ENCODE results near the gene OTUD1.

The OTUD1 gene

DNA sequence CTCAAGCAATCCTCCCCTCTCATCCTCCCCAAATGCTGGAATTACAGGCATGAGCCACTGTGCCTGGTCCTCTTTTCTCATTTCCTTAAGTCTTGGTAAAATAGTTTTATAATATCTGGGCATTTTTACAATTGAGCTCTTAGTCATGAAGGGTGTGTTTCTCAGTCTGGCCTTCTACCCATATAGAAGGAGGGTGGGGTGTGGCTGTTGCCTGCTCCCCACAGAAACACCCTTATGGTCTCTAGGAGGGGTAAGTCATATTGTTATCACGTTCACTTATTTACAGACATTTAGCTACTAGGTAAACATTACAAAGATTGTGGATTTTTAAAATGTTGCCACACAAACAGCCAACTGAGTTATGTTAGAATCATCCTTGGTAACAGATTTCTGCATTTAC lies 6.7 kb upstream of the OTUD1 start:
- DNase-seq = no peak

DNA sequence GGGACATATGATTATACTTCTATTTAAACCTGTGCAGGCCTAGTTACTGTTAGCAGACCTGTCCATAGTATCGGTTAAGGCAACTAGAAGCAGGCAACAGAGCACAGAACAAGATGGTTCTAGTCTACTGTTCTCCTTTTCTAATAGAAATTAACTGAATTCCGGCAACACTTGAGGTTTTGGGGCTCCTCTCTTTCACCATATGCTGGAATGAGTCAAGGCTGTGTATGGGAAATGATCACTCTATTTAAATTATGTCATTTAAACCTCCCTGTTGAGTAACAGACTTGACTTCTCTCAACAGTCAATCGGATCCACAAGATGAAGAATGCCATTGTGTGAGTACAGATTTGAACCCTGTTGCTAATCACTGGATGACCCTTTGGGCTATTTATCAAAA lies 6.2 kb upstream of the OTUD1 start:
- DNase-seq = no peak

DNA sequence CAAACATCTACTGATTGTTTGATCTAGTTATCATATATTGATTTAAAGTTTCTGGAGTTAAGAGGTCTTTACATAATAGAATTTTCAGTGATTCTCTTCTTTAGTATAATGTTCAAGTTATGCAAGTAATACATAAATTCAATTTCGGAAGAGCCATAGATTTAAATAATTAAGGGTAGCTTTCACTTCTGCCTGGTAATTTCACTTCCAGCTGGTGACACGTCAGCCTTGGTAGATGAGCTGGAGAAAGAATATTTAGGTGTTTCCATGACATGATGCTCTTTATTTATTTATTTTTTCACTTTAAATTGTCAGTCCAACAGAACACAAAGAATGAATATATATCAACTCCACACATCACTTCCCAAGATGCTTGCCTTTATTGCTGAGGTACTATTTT lies 5.2 kb upstream of the OTUD1 start:
- no peak for DNase-seq

DNA sequence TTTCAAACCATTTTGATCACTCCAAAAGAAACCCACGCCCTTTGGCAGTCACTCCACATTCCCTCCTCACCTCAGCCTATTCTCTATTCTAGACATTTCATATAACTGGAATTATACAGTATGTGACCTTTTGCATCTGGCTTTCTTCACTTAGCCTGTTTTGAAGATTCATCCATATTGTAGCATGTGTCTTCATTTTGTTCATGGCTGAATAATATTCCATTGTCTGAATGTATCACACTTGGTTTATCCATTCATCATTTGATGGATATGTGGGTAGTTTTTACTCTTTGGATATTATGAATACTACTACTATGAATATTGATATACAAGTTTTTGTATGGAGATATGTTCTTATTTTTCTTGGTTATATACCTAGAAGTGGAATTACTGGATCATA lies 3.5 kb upstream of the OTUD1 start:
- DNase-seq = no peak

DNA sequence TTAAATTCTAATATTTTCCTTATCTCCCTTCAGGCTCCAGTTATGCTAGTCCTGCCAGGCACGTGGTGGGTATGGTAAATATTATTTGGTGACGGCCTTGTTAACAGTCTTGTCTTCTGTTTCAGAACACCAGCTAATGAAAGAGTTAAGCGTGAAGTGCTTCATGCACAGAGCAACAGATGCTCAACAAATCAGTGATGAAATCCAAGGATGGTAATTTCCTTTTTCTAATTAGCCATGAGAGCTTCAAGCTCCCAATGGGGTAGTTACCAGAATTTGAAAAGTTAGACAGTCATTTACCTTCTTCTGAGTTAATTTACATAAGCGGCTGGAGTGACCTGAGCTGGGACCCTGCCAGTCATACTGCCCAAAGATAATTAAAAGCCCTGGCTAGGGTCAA lies 1.9 kb upstream of the OTUD1 start:
- no peak for DNase-seq

DNA sequence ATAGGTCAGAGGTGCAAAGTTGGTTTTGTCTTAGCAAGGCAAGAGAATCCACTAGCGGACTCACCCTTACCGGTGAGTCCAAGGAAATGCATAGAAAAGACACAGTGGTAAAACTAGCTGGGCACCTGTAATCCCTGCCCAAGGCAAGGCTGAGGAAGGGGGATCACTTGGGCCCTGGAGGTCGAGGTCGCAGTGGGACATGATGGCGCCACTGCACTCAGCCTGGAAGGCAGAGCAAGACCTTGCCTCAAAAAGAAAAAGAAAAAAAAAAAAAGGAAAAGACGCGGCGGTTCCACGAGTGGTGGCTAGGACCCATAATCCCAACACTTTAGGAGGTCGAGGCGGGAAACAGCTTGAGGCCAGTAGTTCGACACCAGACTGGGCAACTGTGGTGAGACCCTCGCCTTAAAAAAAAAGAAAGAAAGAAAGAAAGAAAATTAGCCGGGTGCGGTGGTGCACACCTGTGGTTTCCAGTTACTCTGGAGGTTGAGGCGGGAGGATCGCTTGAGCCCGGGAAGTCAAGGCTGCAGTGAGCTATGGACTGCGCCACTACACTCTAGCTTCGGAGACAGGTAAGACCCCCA lies 820 bp upstream of the OTUD1 start:
- DNase-seq = no peak

DNA sequence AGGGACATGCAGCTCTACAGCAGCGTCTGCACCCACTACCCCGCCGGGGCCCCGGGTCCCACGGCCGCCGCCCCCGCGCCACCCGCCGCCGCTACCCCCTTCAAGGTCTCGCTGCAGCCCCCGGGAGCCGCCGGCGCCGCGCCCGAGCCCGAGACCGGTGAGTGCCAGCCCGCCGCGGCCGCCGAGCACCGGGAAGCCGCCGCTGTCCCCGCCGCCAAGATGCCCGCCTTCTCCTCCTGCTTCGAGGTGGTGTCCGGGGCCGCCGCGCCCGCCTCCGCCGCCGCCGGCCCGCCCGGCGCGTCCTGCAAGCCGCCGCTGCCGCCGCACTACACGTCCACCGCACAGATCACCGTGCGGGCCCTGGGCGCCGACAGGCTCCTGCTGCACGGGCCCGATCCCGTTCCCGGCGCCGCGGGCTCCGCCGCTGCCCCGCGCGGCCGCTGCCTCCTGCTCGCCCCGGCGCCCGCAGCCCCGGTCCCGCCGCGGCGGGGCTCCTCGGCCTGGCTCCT lies 631 bp downstream of the OTUD1 start:
- DNase-seq = no peak

DNA sequence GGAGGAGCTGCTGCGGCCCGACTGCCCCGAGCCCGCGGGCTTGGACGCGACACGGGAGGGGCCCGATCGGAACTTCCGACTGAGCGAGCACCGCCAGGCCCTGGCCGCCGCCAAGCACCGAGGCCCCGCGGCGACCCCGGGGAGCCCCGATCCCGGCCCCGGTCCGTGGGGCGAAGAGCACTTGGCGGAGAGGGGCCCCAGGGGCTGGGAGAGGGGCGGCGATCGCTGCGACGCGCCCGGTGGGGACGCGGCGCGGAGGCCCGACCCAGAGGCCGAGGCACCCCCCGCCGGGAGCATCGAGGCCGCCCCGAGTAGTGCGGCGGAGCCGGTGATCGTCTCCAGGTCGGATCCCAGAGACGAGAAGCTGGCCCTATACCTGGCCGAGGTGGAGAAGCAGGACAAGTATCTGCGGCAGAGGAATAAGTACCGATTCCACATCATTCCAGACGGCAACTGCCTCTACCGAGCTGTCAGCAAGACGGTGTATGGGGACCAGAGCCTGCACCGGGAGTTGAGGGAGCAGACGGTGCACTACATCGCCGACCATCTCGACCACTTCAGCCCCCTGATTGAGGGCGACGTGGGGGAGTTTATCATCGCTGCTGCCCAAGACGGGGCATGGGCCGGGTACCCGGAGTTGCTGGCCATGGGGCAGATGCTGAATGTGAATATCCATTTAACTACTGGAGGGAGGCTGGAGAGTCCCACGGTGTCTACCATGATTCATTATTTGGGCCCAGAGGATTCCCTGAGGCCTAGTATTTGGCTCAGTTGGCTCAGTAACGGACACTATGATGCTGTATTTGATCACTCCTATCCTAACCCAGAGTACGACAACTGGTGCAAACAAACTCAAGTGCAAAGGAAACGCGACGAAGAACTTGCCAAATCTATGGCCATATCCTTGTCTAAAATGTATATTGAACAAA lies 1.4 kb downstream of the OTUD1 start:
- no peak for DNase-seq

DNA sequence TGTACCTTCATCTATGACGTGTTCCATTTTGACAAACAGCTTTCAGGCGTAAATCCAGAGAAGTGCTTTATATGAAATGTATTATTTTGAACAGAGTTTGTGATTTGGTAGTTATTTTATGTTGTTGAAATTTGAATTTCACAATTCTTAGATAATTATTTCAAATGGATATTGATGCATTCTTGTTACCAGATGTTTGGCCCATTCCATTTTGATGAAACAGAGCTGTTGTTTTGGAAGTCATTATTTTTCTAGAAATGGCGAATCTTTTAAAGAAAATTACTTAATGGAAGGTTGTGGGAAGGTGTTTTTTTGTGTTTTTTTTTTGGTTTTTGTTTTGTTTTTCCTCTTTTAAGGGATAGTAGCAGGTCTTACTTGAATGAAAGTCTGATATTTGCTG lies 2.4 kb downstream of the OTUD1 start:
- no peak for DNase-seq

DNA sequence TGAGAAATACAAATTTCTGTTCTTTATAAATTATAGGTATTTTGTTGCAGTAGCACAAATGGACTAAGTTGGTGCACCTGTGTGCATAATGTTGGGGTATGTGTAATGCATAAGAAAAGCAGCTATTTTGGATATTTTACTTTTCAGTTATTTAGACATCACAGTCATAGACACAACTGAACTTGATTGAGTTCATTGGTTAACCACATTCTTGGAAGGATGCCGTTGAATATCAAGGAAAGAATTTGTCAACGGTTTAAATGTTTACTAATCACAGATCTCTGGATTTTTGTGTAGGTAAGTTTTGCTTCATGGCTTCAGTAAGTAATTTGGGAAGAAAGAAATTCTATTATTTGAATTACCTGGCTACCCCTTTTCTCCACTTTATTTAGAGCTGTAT lies 4.1 kb downstream of the OTUD1 start:
- DNase-seq = no peak

DNA sequence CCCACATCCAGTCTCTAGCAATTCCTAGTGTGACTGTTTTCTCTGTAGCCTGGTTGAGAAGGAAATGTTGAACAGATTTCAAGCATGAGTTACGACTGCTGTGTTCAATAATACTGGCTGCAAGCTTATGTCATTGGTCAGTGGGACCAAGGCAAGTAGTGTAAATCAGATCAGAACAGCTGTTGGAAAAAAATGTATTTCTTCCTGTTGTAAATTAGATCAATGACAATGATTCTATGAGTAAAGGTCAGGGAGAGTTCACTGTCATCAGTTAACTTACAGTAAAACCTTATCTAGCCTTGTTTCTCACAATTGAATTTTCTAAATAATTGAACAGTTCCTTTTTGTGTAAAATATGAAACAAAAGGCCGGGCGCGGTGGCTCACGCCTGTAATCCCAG lies 6.7 kb downstream of the OTUD1 start:
- no peak for DNase-seq

DNA sequence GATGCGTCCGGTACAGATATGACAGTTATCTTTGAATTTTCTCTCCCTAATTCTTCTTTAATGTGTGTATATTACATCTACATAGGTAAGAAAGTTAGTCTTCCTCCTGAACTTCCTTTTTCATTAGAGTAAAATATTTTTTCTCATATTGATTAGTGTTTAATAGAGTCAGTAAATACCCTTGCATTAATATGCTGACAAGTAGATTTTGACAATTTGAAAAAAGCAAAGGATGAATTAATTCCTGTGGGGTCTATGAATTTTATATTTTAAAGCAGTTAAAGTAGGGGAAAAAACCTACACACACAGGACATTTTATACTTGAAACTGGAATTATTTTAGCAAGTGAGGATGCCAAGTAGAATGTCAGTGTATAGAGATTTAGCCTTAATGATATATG lies 9.4 kb downstream of the OTUD1 start:
- DNase-seq = no peak

DNA sequence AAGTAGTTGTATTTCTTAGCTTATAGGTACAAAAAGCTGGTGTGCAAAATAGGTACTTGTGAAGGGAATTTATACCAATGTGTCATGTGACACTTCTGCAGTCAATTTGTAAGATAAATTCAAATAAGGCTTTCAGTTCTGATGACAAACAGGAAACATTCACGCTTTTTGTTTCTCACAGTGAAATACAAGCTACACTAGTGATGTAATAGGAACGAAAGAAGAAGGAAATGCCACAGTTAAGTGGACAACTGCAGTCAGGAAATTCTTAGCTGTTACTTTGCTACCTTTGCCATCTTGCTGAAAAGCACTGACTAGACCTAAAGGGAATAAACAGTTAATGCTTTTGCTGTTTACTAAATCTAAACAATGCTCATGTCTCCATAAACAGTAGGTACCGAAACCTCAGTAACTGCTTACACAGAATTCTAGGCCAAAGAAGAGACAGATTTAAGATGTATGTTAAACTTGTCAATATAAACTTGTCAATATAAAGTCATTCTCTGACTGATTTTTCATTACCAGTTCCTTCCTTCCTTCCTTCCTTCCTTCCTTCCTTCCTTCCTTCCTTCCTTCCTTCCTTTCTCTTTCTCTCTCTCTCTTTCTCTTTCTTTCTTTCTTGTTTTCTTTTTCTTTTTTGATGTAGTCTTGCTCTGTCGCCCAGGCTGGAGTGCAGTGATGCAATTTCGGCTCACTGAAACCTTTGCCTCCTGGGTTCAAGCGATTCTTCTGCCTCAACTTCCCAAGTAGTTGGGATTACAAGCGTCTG lies 10.1 kb downstream of the OTUD1 start:
- no peak for DNase-seq

DNA sequence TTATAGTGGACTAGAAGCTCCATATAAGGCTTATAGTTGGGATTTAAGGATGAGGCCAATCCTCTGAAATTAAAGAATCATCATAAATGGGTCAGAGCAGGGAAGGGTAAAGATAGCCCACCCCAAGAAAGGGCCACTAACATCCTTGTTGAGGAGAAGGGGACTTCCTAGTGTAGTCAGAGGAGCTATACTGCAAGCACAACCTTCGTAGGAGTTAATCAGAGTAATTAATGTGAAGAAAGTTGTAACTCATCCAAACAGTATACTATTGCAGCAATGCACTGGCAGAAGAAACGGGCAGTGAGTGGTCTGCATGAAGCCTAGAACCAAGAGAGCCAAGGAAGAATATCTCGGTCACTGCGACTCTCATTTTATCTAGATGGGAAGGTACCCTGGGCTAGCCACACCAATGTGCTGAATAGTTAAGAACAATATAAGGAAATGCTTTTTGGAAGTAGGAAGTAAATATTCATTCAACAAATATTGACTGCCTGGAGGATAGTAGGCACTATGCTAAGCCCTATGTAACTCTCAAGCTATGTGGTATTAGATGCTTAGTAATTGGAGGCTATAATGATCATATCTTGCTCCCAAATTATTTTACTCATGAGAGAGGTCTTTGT lies 13.3 kb downstream of the OTUD1 start:
- no peak for DNase-seq

DNA sequence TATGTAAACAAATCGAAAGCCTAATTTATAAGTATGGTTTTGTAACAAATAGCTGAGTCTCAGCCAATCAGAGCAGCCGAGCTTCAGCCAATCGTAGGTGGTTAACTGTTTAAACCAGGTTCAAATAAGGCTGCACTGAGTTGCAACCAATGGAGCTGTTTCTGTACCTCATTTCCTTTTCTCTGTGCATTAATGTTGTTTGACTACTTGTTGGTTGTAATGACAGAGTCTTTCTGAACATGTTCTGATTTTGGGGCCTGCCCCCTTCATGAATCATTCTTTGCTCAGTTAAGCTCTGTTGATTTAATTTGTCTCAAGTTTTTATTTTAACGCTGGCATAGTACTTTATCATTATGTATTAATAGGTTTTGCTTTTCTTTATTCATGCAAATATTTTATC lies 14.6 kb downstream of the OTUD1 start:
- no peak for DNase-seq

DNA sequence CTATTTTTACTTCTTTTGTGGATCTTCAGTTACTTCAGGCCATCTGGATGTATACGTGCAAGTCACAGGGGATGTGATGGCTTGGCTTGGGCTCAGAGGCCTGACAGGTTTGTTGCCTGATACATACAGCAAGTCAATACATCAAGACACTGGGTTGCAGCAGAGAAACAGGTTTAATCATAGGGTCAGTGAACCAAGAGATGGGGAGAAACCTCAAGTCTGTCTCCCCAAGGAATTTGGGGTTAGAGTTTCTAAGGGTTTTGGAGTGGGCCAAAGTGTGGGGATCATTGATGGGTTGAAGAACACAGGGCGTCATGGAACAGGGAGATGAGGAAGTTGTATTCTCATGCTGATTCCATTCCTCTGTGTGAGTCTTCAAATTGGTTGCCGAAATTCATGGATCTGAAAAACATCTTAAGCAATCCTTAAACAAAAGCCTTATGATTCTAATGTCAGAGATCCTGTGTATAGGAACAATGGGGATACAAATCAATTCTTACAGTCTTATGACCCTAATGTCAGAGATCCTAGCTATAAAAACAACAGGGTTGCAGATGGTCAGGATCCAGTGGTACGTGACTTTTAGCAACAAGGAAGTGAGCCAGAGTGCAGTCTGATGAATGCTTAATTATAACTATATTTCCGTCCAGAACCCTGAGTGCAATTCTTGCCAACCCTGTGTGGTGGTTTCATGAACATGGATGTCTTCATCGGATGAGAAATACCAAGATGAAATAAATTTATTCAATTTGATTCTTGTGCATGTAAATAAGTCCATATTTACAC lies 18.9 kb downstream of the OTUD1 start:
- DNase-seq = no peak

DNA sequence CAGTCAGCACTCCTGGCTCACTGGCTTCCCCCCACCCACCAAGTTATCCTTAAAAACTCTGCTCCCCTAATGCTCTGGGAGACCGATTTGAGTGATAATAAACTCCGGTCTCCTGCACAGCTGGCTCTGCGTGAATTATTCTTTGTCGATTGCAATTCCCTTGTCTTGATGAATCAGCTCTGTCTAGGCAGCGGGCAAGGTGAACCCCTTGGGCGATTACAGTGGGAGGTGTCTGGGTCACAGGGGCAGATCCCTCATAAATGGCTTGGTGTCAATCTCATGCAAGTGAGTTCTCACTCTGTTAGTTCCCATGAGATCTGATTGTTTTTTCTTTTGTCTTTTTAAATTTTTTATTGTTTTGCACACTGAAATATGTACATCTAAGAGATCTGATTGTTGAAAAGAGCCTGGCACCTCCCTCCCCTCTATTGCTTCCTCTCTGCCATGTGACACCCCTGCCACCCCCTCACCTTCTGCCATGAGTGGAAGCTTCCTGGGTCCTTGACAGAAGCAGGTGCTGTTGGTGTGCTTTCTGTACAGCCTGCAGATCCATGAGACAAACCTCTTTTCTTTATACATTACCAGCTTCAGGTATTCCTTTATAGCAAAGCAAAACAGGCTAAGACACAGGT lies 20.5 kb downstream of the OTUD1 start:
- DNase-seq = no peak

DNA sequence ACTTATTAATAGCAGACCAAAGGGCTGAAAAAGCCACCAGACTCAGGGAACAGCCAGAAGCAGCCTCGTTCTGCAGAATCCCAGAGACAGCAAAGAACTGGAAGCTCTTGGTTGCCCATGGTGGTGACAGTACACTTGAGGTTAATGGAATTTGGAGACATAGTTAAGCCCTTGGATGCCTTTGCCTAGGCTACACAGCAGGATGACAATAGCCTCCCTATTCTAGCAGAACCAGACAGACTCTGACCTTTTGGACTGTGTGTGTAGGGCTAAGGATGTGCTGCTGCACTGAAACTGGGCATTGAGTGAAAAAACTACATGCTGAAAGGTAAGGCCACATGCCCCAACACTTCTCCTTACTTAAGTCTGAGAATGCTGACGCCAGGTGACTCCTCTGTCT lies 22.7 kb downstream of the OTUD1 start:
- no peak for DNase-seq

DNA sequence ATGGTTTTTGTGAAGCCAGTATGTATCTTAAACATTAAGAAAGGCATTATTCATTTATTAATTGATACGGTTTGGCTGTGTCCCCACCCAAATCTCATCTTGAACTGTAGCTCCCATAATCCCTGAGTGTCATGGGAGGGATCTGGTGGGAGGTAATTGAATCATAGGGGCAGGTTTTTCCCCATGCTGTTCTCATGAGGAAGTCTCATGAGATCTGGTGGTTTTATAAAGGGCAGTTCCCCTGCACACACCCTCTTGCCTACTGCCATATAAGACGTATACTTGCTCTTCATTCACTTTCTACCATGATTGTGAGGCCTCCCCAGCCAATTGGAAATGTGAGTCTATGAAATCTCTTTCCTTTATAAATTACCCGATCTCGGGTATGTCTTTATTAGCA lies 28.1 kb downstream of the OTUD1 start:
- DNase-seq = no peak

DNA sequence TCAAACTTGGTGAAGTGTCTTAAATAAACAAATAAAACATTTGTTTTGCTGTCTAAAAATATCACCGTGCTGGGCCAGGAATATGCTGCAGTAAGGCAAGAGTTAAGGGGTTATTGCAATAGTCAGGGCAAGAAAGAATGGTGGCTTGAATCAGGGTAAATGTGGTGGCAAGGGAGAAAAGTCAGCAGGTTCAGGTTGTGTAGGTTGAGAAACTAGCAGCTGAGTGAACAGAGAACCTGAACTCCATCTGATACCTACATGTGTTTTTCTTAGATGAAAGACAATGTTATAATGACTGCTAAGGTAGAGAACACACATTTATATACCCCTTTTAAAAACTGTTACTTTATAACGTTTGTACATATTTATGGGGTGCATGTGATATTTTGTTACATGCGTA lies 28.7 kb downstream of the OTUD1 start:
- DNase-seq = no peak

DNA sequence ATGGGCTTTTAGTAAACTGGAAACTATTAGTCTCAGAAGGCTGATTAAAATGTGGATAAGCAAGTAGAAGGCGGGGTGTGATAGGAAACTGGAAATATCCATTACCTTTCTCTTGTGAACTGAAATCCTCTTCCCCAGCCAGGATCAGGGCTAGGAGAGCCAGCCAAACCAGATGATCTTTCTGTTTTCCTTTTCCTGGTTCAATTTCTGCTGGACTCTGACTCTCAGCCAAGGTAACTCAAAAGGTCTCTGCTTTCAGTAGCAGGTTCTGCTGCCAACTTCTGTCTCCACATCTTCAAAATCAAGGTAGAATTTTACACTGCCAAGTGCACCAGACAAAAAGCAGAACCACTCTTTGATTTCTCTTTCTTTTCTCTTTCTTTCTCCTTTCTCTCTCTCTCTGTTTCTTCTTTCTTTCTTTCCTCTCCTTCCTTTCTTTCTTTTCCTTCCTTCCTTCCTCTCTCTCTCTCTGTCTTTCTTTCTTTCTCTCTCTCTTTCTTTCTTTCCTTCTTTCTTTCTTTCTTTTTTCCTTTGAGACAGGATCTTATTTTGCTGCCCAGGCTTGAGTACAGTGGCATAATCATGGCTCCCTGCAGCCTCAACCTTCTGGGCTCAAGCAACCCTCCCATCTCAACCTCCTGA lies 30.8 kb downstream of the OTUD1 start:
- DNase-seq = no peak
